Gastrocnemius medialis (tissue), 4 donors: ENCODE results near the gene AP2B1.

Experiments
- CTCF ChIP-seq, 5 experiments: fragments of 450-650 bp in 3 of 5; fragments of 200-600 bp in 2 of 5; sonication (generic) in 2 of 5; IDR thresholded peaks in 4 of 5; conservative IDR thresholded peaks in 1 of 5; 1 replicate in 4 of 5; 2 replicates in 1 of 5; pipeline ENCODE4 v1.5.1; 2016 to 2019; ENCODE audit warnings: antibody characterized with exemption in 5 of 5, mild to moderate bottlenecking in 3 of 5, moderate library complexity in 3 of 5
- POLR2A ChIP-seq, 2 donors: fragments of 450-650 bp; IDR thresholded peaks; one replicate each; pipeline ENCODE4 v1.6.1; 2017; ENCODE audit warnings: antibody characterized with exemption in 2 of 2, mild to moderate bottlenecking in 2 of 2, moderate library complexity in 2 of 2

DNA sequence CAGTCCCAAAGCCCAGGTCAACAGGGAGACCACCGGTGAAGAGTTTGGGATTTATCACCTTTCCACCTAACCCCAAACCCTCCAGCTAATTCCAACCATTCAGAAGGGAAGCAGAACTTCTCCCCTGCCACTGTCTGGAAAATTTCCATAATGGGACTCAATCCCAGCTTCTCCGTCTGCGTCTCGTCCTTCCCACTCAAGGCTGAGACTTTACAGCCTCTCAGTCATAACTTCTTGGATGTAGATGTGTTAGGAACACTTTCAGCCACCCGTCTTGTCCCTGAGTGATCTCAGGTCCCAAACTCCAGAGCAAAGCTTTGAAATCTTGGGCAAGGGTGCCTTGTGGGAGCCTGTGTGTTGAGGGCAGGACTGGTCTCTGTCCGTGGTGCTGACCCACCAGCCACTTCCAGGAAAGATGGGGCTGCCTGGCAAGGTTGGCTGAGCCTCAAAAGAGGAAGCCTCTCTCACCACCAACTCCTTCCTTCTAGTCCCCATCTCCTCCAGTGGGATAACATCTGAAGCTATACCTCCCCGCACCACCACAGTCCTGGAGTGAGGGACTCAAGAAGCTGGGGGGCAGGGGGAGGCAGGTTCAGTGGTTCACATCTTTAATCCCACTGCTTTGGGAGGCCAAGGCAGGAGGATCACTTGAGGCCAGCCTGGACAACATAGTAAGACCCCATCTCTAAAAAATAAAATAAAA, 156.7 kb downstream of the AP2B1 start:
- TF ChIP-seq POLR2A (IDR thresholded peaks at IDR 0.05) = no peak
- no peak for TF ChIP-seq CTCF (IDR thresholded peaks at IDR 0.05 in 4 of 5, conservative IDR thresholded peaks at IDR 0.05 in 1 of 5)
